ENCODE results near the gene RAD51B.

The RAD51B gene

GRCh38 chr14:68143341-68143841, 323.8 kb downstream of the RAD51B start:
- no peaks in the 10 kb centered on the region for H3K9me3 ChIP-seq (ENCODE audit: control insufficient read depth, insufficient read depth, low read depth, low read length)
- TF ChIP-seq ZNF335 (tag by site-specific recombination; conservative IDR thresholded peaks at IDR 0.05) (no peak), SCRT2 (tag by site-specific recombination; IDR thresholded peaks at IDR 0.05) (peak; percentile 73)
- no peak overlapping the region for H3K4me3 ChIP-seq (ENCODE audit: low read depth, low read length)
- ChIA-PET CTCF (no interaction called here), POLR2A (no interaction called here)
- H3K27ac ChIP-seq (ENCODE audit: extremely low read depth, low read depth, low read length), result peak overlapping the region; percentile 34
- H3K36me3 ChIP-seq (ENCODE audit: control insufficient read depth in 2 of 2, insufficient read depth in 1 of 2, low read length in 2 of 2), result no peaks in the 10 kb centered on the region
- H3K4me1 ChIP-seq (ENCODE audit: control insufficient read depth, insufficient read depth, low read length), result peaks cover 49% of the 10 kb centered on the region

GRCh38 chr14:68144051-68144681, 324.6 kb downstream of the RAD51B start:
- H3K27ac ChIP-seq (ENCODE audit: extremely low read depth, low read depth, low read length), result peak overlapping the region; percentile 34
- ChIA-PET POLR2A (no interaction called here), CTCF (no interaction called here)
- no peak overlapping the region for H3K4me3 ChIP-seq (ENCODE audit: low read depth, low read length)
- no peaks in the 10 kb centered on the region for H3K9me3 ChIP-seq (ENCODE audit: control insufficient read depth, insufficient read depth, low read depth, low read length)
- peaks cover 41% of the 10 kb centered on the region for H3K4me1 ChIP-seq (ENCODE audit: control insufficient read depth, insufficient read depth, low read length)
- H3K36me3 ChIP-seq (ENCODE audit: control insufficient read depth in 2 of 2, insufficient read depth in 1 of 2, low read length in 2 of 2), result no peaks in the 10 kb centered on the region
- TF ChIP-seq BCL11B (tag by site-specific recombination; IDR thresholded peaks at IDR 0.05; ENCODE audit: low read depth) (no peak), MZF1 (tag by site-specific recombination; IDR thresholded peaks at IDR 0.05; ENCODE audit: borderline replicate concordance) (peak; percentile 97; the same call in 1 of the 2 replicates), KLF8 (tag by site-specific recombination; IDR thresholded peaks at IDR 0.05) (no peak)

GRCh38 chr14:68145036-68145435, 325.5 kb downstream of the RAD51B start:
- ChIA-PET CTCF (interaction anchor here (0.6 to 0.7 kb wide), 2 partner anchors 49 to 785 kb away, joined by 3 read pairs; partner anchors contain the start of genes ATP6V1D and EIF2S1), POLR2A (no interaction called here)
- H3K4me3 ChIP-seq (ENCODE audit: low read depth, low read length), result no peak overlapping the region
- no peaks in the 10 kb centered on the region for H3K36me3 ChIP-seq (ENCODE audit: control insufficient read depth in 2 of 2, insufficient read depth in 1 of 2, low read length in 2 of 2)
- TF ChIP-seq INSM2 (tag by site-specific recombination; IDR thresholded peaks at IDR 0.05) (no peak), ZNF48 (tag by site-specific recombination; IDR thresholded peaks at IDR 0.05) (no peak)
- H3K4me1 ChIP-seq (ENCODE audit: control insufficient read depth, insufficient read depth, low read length), result peaks cover 33% of the 10 kb centered on the region
- no peak overlapping the region for H3K27ac ChIP-seq (ENCODE audit: extremely low read depth, low read depth, low read length)
- H3K9me3 ChIP-seq (ENCODE audit: control insufficient read depth, insufficient read depth, low read depth, low read length), result no peaks in the 10 kb centered on the region

- no peaks in the 10 kb centered on the region for H3K36me3 ChIP-seq (ENCODE audit: control insufficient read depth in 2 of 2, insufficient read depth in 1 of 2, low read length in 2 of 2)
- POLR2A ChIA-PET, result no interaction called here
- no peak overlapping the region for H3K27ac ChIP-seq (ENCODE audit: extremely low read depth, low read depth, low read length)
- CTCF ChIA-PET, result interaction anchor here (0.6 to 0.7 kb wide), 2 partner anchors 48 to 786 kb away, joined by 3 read pairs; partner anchors contain the start of genes ATP6V1D and EIF2S1
- no peak overlapping the region for H3K4me3 ChIP-seq (ENCODE audit: low read depth, low read length)
- H3K4me1 ChIP-seq (ENCODE audit: control insufficient read depth, insufficient read depth, low read length), result peaks cover 33% of the 10 kb centered on the region
- no peaks in the 10 kb centered on the region for H3K9me3 ChIP-seq (ENCODE audit: control insufficient read depth, insufficient read depth, low read depth, low read length)
- TF ChIP-seq KLF8 (tag by site-specific recombination; IDR thresholded peaks at IDR 0.05) (no peak), ELK4 (IDR thresholded peaks at IDR 0.05; ENCODE audit: borderline replicate concordance, low read depth, low read length) (no peak), ZNF707 (tag by site-specific recombination; IDR thresholded peaks at IDR 0.05) (no peak), ZFP37 (tag by site-specific recombination; IDR thresholded peaks at IDR 0.05) (no peak), ZNF596 (tag by site-specific recombination; IDR thresholded peaks at IDR 0.05) (no peak), ZNF518A (tag by site-specific recombination; conservative IDR thresholded peaks at IDR 0.05; ENCODE audit: low read depth) (no peak), ZNF768 (tag by site-specific recombination; IDR thresholded peaks at IDR 0.05) (no peak), TRIM28 (IDR thresholded peaks at IDR 0.05; ENCODE audit: borderline replicate concordance, low read length) (no peak), MEIS1 (CRISPR knock-in tag; IDR thresholded peaks at IDR 0.05; ENCODE audit: borderline replicate concordance) (no peak), ZBTB6 (tag by site-specific recombination; IDR thresholded peaks at IDR 0.05) (no peak)
Measured at GRCh38 chr14:68145539-68145938, 326.0 kb downstream of the RAD51B start.

Measured in HEK293 (cell line).